ENCODE data around the gene CERK.

The CERK gene

DNA sequence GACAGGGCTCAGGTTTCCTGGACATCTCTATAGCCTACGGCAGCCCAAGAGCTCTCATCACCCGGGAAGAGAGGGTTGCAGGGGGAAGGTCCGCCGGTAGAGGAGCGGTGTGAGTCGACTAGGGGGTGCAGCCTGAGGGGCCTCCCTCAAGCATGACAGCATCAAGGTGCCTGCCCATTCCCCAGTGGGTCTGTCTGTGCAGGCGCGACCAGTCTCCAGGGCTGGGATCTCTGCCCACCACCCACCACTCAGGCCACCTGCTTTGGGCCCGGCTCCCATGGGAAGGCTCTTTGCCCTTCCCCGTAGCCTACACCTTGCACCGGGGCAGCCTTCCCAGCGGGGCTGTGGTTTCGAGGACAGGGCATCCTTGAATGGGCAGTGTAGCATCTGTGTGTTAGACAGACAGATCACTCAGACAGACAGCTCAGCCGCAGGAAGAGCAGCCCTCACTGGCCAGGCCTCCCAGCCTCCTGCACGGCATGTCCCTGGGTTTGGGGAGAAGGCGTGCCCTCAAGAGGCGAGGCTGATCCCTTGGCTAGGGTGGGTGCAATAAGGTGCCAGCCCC, 29.2 kb downstream of the CERK start:
- TF ChIP-seq, protein P1, sequence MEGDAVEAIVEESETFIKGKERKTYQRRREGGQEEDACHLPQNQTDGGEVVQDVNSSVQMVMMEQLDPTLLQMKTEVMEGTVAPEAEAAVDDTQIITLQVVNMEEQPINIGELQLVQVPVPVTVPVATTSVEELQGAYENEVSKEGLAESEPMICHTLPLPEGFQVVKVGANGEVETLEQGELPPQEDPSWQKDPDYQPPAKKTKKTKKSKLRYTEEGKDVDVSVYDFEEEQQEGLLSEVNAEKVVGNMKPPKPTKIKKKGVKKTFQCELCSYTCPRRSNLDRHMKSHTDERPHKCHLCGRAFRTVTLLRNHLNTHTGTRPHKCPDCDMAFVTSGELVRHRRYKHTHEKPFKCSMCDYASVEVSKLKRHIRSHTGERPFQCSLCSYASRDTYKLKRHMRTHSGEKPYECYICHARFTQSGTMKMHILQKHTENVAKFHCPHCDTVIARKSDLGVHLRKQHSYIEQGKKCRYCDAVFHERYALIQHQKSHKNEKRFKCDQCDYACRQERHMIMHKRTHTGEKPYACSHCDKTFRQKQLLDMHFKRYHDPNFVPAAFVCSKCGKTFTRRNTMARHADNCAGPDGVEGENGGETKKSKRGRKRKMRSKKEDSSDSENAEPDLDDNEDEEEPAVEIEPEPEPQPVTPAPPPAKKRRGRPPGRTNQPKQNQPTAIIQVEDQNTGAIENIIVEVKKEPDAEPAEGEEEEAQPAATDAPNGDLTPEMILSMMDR (IDR thresholded peaks at IDR 0.05; ENCODE audit: insufficient read depth, low read depth, low read length, missing control alignments): no peak
- DNase-seq (ENCODE audit: low read depth): no peak
- H3K4me3 ChIP-seq (ENCODE audit: low read depth, low read length): no peak overlapping the region

DNA sequence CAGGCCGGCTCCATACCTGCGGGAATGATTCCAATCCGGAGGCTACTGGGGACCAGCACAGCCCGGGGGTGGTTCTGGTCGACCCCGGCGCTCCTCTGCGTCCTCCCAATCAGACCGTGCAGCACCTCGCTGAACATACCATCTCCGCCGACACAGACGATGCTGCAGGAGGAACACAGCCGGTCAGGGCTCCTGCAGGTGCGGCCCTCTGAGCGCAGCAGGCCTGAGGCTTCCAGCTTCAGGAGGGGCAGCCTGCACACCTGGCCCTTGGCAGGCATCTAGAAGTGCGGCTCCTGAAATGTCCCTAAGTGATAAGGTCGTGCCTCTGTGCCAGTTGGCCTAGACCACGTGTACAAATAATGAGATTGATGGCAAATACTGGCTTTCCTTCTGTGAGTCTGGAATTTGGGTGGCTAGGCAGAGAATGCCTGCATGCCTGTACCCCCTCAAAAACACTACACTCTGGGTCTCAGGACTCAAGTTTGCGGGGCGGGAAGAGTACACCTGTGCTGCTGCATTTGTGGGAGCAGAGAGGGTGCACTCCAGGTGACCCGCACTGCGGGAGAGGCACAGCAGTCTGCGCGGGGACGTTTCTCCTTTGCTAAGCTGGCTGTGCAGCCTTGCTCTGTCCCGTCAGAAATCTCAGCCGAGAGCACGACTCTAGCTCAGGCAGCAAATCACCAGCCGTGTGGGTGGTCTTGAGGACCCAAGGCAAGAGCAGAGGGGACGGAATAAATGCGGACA, 30.1 kb downstream of the CERK start:
- TF ChIP-seq, protein P1 (IDR thresholded peaks at IDR 0.05; ENCODE audit: insufficient read depth, low read depth, low read length, missing control alignments): no peak

DNA sequence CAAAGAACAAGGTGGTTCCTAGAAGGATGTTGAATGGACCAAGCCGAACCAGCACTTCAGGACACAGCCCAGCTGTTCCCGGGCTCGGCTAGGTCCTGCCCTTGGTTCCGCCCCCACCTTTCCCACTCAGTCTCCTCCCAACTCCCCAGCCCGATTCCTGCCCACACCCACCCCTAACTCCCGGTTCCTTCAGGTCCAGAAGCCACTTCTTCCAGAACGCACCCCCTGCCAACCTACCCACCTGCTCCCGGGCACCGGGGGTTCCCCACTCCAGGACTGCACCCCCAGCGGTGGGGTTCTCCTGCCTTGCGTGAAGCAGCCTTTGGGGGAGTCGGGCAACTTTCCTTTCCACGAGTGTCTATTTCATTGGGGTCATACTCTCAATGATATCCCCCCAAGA, 30.7 kb downstream of the CERK start:
- TF ChIP-seq, protein P1 (IDR thresholded peaks at IDR 0.05; ENCODE audit: insufficient read depth, low read depth, low read length, missing control alignments): no peak
- no peak overlapping the region for H3K4me3 ChIP-seq (ENCODE audit: low read depth, low read length)
- DNase-seq (ENCODE audit: low read depth): no peak

More for the DNA sequence above, 30.1 kb downstream of the CERK start:
- no peak for DNase-seq (ENCODE audit: low read depth)
- H3K4me3 ChIP-seq (ENCODE audit: low read depth, low read length): no peak overlapping the region

DNA sequence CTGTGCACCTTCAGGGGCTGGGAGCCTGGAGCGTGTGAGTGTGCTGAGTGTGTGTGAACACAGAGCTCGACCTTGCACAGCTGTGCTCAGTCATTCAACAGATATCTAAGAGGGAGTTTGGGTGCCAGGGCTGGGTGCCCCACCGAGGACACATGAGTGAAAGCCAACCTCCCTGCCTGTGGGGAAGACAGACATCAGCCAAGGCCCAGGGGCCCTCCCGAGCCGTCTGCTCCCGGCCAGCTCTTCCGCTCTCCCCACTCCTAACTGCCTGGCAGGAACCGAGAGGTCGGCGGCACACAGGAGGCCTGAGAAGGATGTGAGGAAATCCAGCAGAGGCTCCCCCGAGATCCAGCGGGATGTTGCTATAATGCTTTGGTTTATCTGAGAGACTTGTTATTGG, 32.0 kb downstream of the CERK start:
- TF ChIP-seq, protein P1 (IDR thresholded peaks at IDR 0.05; ENCODE audit: insufficient read depth, low read depth, low read length, missing control alignments): no peak
- H3K4me3 ChIP-seq (ENCODE audit: low read depth, low read length): no peak overlapping the region
- no peak for DNase-seq (ENCODE audit: low read depth)

DNA sequence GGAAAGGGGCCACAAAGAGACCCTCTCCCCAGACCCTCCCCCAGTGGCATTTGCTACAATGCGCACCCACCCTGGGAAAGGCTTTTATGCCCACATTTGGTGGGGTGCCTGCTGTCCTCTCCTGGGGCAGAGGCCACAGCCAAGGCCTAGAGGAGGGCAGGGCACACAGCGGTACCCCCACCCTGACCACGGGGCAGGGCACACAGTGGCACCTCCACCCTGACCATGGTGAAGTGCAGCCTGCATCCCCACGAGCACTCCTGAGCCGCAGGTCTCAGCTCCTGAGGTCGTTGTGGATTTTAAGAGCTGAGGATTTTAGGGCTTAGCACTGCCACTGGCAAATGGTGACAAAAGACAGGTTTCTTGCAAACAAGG, 34.1 kb downstream of the CERK start:
- no peak for DNase-seq (ENCODE audit: low read depth)
- H3K4me3 ChIP-seq (ENCODE audit: low read depth, low read length): no peak overlapping the region
- TF ChIP-seq, protein P1 (IDR thresholded peaks at IDR 0.05; ENCODE audit: insufficient read depth, low read depth, low read length, missing control alignments): no peak

DNA sequence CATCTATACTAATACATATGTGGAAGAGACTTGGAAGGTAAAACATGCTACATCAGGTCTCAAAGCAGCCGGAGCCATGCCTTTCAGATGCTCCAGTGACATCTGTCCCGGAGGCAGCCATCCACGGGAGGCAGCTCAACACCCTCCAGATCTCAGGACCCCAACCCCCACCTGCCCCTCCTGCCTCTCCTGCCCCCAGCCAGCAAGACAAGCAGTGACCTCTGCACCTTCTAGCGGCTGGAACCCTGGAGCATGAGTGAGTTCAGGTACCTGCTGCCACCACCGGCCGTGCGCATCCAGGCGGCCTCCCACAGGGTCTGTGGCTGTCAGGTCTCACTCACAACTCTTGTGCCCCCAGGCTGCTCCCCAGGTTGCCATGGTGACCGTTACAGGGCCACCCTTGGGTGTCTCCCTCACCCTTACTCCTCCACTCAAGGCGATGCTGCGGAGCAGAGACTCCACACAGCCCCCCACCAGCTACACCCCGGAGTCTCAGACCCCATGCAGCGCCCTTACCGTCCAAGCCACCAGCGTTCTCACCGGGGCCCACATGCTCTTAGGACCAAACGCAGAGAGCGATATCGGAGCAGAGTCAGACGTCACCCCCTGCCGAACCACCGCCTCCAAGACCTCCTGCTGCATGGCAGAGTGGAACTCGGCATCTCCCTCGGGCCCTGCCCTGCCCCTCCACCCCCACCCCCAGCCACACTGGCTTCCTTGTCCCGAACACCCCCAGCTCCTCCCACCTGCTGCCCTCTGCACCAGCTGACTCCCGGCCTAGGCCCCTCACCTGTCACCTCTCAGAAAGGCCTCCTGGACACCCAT, 34.7 kb downstream of the CERK start:
- TF ChIP-seq, protein P1 (IDR thresholded peaks at IDR 0.05; ENCODE audit: insufficient read depth, low read depth, low read length, missing control alignments): no peak
- DNase-seq (ENCODE audit: low read depth): no peak
- H3K4me3 ChIP-seq (ENCODE audit: low read depth, low read length): no peak overlapping the region
